Measurements from ENCODE around the gene THBS2. TPM values are rescaled to one million over a fixed set of nuclear protein-coding genes. Genes with fewer than 3 reads are reported as not detected.

Gene THBS2
- total RNA-seq, 1 donor from 2014 or later = 76.2 TPM

DNA sequence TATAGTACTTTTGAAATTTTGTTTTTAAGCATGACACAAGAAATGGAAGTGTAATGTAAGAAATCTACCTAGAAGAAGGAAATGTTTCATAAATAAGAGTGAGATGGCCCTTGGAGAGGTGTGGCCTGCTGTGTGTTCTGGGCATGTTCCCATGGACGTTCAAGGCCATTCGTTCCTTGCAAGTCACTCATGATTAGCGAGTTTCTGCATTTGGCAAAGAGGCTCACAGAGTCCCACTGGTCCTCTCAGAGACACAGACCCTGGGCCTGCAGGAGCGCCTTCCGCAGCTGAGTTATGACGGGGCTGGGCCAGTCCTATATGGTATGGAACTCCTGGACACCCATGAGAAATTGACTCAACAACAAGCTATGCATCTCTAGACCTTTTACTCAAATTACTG, 7.2 kb downstream of the THBS2 start:
- Histone ChIP-seq H3K4me3 (ENCODE audit: low read length in 3 of 3) (no peak overlapping the region), H3K36me3 (ENCODE audit: control insufficient read depth in 3 of 3, insufficient read depth in 3 of 3, low read length in 3 of 3) (peaks cover 0 to 8% (median 6%) of the 10 kb centered on the region in 3 donors), H3K9me3 (ENCODE audit: control insufficient read depth in 3 of 3, low read length in 3 of 3) (no peaks in the 10 kb centered on the region), H3K27ac (ENCODE audit: low read depth, low read length) (no peak overlapping the region), H3K9ac (ENCODE audit: low read depth in 1 of 3, low read length in 3 of 3) (no peak overlapping the region), H3K4me1 (ENCODE audit: control insufficient read depth in 3 of 3, insufficient read depth in 3 of 3, low read length in 3 of 3) (peaks cover 0 to 7% (median 0%) of the 10 kb centered on the region in 3 donors), H3K27me3 (ENCODE audit: control insufficient read depth in 3 of 3, insufficient read depth in 3 of 3, low read length in 3 of 3) (peaks cover 6 to 15% (median 7%) of the 10 kb centered on the region in 3 donors)

GRCh38 chr6:169244684-169245383, 8.8 kb downstream of the THBS2 start:
- Histone ChIP-seq H3K4me3 (ENCODE audit: low read length in 3 of 3) (no peak overlapping the region), H3K36me3 (ENCODE audit: control insufficient read depth in 3 of 3, insufficient read depth in 3 of 3, low read length in 3 of 3) (peaks cover 0 to 8% (median 6%) of the 10 kb centered on the region in 3 donors)

DNA sequence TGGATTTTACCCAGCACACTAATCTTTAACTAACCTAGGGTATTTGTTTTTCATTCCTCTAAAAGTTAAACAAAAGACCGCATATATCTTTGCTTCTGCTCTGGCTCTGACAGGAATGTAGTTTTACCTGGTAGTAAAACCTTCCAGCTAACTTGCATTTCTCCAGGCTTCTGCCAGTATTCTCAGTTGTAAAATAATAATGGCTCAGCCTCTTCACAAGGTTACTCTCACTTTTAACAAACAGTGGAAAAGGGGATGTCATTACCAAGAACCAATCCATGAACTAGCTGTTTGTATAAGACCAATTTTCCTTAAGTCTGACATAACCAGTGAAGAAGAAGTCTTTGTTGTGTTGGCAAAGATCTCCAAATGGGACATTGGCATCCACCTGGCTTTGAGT, 10.0 kb downstream of the THBS2 start:
- Histone ChIP-seq H3K9me3 (ENCODE audit: control insufficient read depth in 3 of 3, low read length in 3 of 3) (no peaks in the 10 kb centered on the region), H3K4me3 (ENCODE audit: low read length in 3 of 3) (no peak overlapping the region), H3K27me3 (ENCODE audit: control insufficient read depth in 3 of 3, insufficient read depth in 3 of 3, low read length in 3 of 3) (peaks cover 0 to 7% (median 4%) of the 10 kb centered on the region in 3 donors), H3K36me3 (ENCODE audit: control insufficient read depth in 3 of 3, insufficient read depth in 3 of 3, low read length in 3 of 3) (peaks cover 0 to 6% (median 6%) of the 10 kb centered on the region in 3 donors), H3K27ac (ENCODE audit: low read depth, low read length) (no peak overlapping the region), H3K9ac (ENCODE audit: low read depth in 1 of 3, low read length in 3 of 3) (no peak overlapping the region), H3K4me1 (ENCODE audit: control insufficient read depth in 3 of 3, insufficient read depth in 3 of 3, low read length in 3 of 3) (peaks cover 0 to 3% (median 0%) of the 10 kb centered on the region in 3 donors)

More at GRCh38 chr6:169244684-169245383, 8.8 kb downstream of the THBS2 start:
- no peaks in the 10 kb centered on the region for H3K9me3 ChIP-seq (ENCODE audit: control insufficient read depth in 3 of 3, low read length in 3 of 3)
- no peak overlapping the region for H3K27ac ChIP-seq (ENCODE audit: low read depth, low read length)
- no peak overlapping the region for H3K9ac ChIP-seq (ENCODE audit: low read depth in 1 of 3, low read length in 3 of 3)
- H3K27me3 ChIP-seq (ENCODE audit: control insufficient read depth in 3 of 3, insufficient read depth in 3 of 3, low read length in 3 of 3) = peaks cover 3 to 8% (median 3%) of the 10 kb centered on the region in 3 donors
- H3K4me1 ChIP-seq (ENCODE audit: control insufficient read depth in 3 of 3, insufficient read depth in 3 of 3, low read length in 3 of 3) = peaks cover 0 to 3% (median 0%) of the 10 kb centered on the region in 3 donors

GRCh38 chr6:169243186-169243585, 10.5 kb downstream of the THBS2 start:
- peaks cover 0 to 7% (median 4%) of the 10 kb centered on the region in 3 donors for H3K27me3 ChIP-seq (ENCODE audit: control insufficient read depth in 3 of 3, insufficient read depth in 3 of 3, low read length in 3 of 3)
- H3K27ac ChIP-seq (ENCODE audit: low read depth, low read length) = no peak overlapping the region
- H3K4me3 ChIP-seq (ENCODE audit: low read length in 3 of 3) = no peak overlapping the region
- peaks cover 0 to 6% (median 2%) of the 10 kb centered on the region in 3 donors for H3K36me3 ChIP-seq (ENCODE audit: control insufficient read depth in 3 of 3, insufficient read depth in 3 of 3, low read length in 3 of 3)
- H3K9ac ChIP-seq (ENCODE audit: low read depth in 1 of 3, low read length in 3 of 3) = no peak overlapping the region
- no peaks in the 10 kb centered on the region for H3K9me3 ChIP-seq (ENCODE audit: control insufficient read depth in 3 of 3, low read length in 3 of 3)
- H3K4me1 ChIP-seq (ENCODE audit: control insufficient read depth in 3 of 3, insufficient read depth in 3 of 3, low read length in 3 of 3) = peaks cover 0 to 3% (median 0%) of the 10 kb centered on the region in 3 donors

GRCh38 chr6:169241688-169242350, 11.8 kb downstream of the THBS2 start:
- H3K9me3 ChIP-seq (ENCODE audit: control insufficient read depth in 3 of 3, low read length in 3 of 3) = no peaks in the 10 kb centered on the region
- H3K27me3 ChIP-seq (ENCODE audit: control insufficient read depth in 3 of 3, insufficient read depth in 3 of 3, low read length in 3 of 3) = peaks cover 0 to 7% (median 4%) of the 10 kb centered on the region in 3 donors
- no peak overlapping the region for H3K9ac ChIP-seq (ENCODE audit: low read depth in 1 of 3, low read length in 3 of 3)
- H3K4me1 ChIP-seq (ENCODE audit: control insufficient read depth in 3 of 3, insufficient read depth in 3 of 3, low read length in 3 of 3) = peaks cover 0 to 3% (median 0%) of the 10 kb centered on the region in 3 donors
- H3K4me3 ChIP-seq (ENCODE audit: low read length in 3 of 3) = no peak overlapping the region
- no peak overlapping the region for H3K27ac ChIP-seq (ENCODE audit: low read depth, low read length)
- no peaks in the 10 kb centered on the region for H3K36me3 ChIP-seq (ENCODE audit: control insufficient read depth in 3 of 3, insufficient read depth in 3 of 3, low read length in 3 of 3)

- H3K9ac ChIP-seq (ENCODE audit: low read depth in 1 of 3, low read length in 3 of 3) = no peak overlapping the region
- no peaks in the 10 kb centered on the region for H3K4me1 ChIP-seq (ENCODE audit: control insufficient read depth in 3 of 3, insufficient read depth in 3 of 3, low read length in 3 of 3)
- no peaks in the 10 kb centered on the region for H3K9me3 ChIP-seq (ENCODE audit: control insufficient read depth in 3 of 3, low read length in 3 of 3)
- H3K27me3 ChIP-seq (ENCODE audit: control insufficient read depth in 3 of 3, insufficient read depth in 3 of 3, low read length in 3 of 3) = peaks cover 0 to 7% (median 4%) of the 10 kb centered on the region in 3 donors
- no peak overlapping the region for H3K4me3 ChIP-seq (ENCODE audit: low read length in 3 of 3)
- no peak overlapping the region for H3K27ac ChIP-seq (ENCODE audit: low read depth, low read length)
- no peaks in the 10 kb centered on the region for H3K36me3 ChIP-seq (ENCODE audit: control insufficient read depth in 3 of 3, insufficient read depth in 3 of 3, low read length in 3 of 3)
These were observed 12.9 kb downstream of the THBS2 start for GRCh38 chr6:169240591-169241390.

DNA sequence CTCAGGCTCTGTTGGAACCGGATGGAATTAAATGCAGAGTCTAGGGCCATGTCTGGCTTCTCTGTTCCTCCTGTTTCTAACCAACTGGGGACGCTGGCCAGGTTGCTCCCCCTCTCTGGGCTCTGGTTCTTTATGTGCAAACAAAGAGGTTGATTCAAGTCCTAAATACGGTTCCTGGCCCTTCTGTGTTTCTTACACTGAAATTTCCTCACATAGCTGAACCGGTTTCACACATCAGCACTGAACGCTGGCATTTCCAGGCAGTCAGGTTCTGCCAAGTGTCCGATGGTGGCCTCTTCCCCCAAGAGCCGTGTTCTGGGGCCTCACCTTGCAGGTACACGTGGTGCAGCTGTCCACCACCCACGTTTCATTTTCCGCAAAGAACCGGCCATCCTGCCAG, 13.5 kb downstream of the THBS2 start:
- Histone ChIP-seq H3K27me3 (ENCODE audit: control insufficient read depth in 3 of 3, insufficient read depth in 3 of 3, low read length in 3 of 3) (peaks cover 0 to 7% (median 4%) of the 10 kb centered on the region in 3 donors), H3K4me3 (ENCODE audit: low read length in 3 of 3) (no peak overlapping the region), H3K27ac (ENCODE audit: low read depth, low read length) (no peak overlapping the region), H3K9ac (ENCODE audit: low read depth in 1 of 3, low read length in 3 of 3) (no peak overlapping the region), H3K36me3 (ENCODE audit: control insufficient read depth in 3 of 3, insufficient read depth in 3 of 3, low read length in 3 of 3) (no peaks in the 10 kb centered on the region), H3K4me1 (ENCODE audit: control insufficient read depth in 3 of 3, insufficient read depth in 3 of 3, low read length in 3 of 3) (no peaks in the 10 kb centered on the region), H3K9me3 (ENCODE audit: control insufficient read depth in 3 of 3, low read length in 3 of 3) (no peaks in the 10 kb centered on the region)

- H3K4me3 ChIP-seq (ENCODE audit: low read length in 3 of 3) = no peak overlapping the region
- H3K27ac ChIP-seq (ENCODE audit: low read depth, low read length) = no peak overlapping the region
- H3K9ac ChIP-seq (ENCODE audit: low read depth in 1 of 3, low read length in 3 of 3) = no peak overlapping the region
- H3K4me1 ChIP-seq (ENCODE audit: control insufficient read depth in 3 of 3, insufficient read depth in 3 of 3, low read length in 3 of 3) = no peaks in the 10 kb centered on the region
- H3K27me3 ChIP-seq (ENCODE audit: control insufficient read depth in 3 of 3, insufficient read depth in 3 of 3, low read length in 3 of 3) = peaks cover 0 to 7% (median 4%) of the 10 kb centered on the region in 3 donors
- H3K36me3 ChIP-seq (ENCODE audit: control insufficient read depth in 3 of 3, insufficient read depth in 3 of 3, low read length in 3 of 3) = no peaks in the 10 kb centered on the region
- no peaks in the 10 kb centered on the region for H3K9me3 ChIP-seq (ENCODE audit: control insufficient read depth in 3 of 3, low read length in 3 of 3)
These were observed 14.5 kb downstream of the THBS2 start for GRCh38 chr6:169239181-169239580.

- Histone ChIP-seq H3K36me3 (ENCODE audit: control insufficient read depth in 3 of 3, insufficient read depth in 3 of 3, low read length in 3 of 3) (peaks cover 0 to 2% (median under 1%) of the 10 kb centered on the region in 3 donors), H3K4me3 (ENCODE audit: low read length in 3 of 3) (no peak overlapping the region), H3K9me3 (ENCODE audit: control insufficient read depth in 3 of 3, low read length in 3 of 3) (no peaks in the 10 kb centered on the region), H3K4me1 (ENCODE audit: control insufficient read depth in 3 of 3, insufficient read depth in 3 of 3, low read length in 3 of 3) (no peaks in the 10 kb centered on the region), H3K9ac (ENCODE audit: low read depth in 1 of 3, low read length in 3 of 3) (no peak overlapping the region), H3K27ac (ENCODE audit: low read depth, low read length) (no peak overlapping the region), H3K27me3 (ENCODE audit: control insufficient read depth in 3 of 3, insufficient read depth in 3 of 3, low read length in 3 of 3) (peaks cover 0 to 8% (median 4%) of the 10 kb centered on the region in 3 donors)
These were observed 14.9 kb downstream of the THBS2 start for GRCh38 chr6:169238766-169239165.

Measured in skeletal muscle tissue (tissue), 4 donors.